ENCODE results near the gene GRAMD2B. TPM values are rescaled to one million over a fixed set of nuclear protein-coding genes. Genes with fewer than 3 reads are reported as not detected.

The GRAMD2B gene
- total RNA-seq, 1 experiment from 2014 or later = 11.1 TPM

DNA sequence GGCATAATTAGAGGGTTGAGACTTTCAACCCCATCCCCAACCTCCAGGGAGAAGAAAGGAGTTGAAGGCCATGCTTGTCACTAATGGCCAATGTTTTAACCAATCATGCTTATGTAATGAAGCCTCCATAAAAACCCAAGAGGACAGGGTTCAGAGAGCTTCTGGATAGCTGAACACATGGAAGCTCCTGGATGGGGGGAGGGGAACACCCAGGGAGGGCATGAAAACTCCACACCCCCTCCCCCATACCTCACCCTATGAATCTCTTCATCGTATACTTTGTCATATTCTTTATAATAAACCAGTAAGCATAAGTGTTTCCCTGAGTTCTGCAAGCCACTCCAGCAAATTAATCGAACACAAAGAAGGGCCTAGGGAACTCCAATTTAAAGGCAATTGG, 90.1 kb downstream of the GRAMD2B start:
- intact Hi-C loops (cut with micrococcal nuclease) = no loop called here
- Mint-ChIP-seq H3K27me3 (ENCODE audit: insufficient read depth, unreplicated experiment) (no peaks in the 10 kb centered on the region), H3K4me3 (ENCODE audit: unreplicated experiment) (no peak overlapping the region), H3K4me1 (ENCODE audit: insufficient read depth, unreplicated experiment) (peaks cover 26% of the 10 kb centered on the region), H3K27ac (ENCODE audit: low read depth, unreplicated experiment) (no peak overlapping the region), H3K36me3 (ENCODE audit: insufficient read depth, unreplicated experiment) (no peaks in the 10 kb centered on the region), H3K9me3 (ENCODE audit: unreplicated experiment) (no peaks in the 10 kb centered on the region)
- DNase-seq (ENCODE audit: unreplicated experiment) = no peak
- BruUV-seq (replicated peaks) = no TSS peak
- CTCF ChIA-PET = interaction anchor here (1.2 to 2.3 kb wide), 2 partner anchors 13 to 19 kb away, joined by 3 to 27 read pairs; no protein-coding TSS in a partner anchor
- TF ChIP-seq, protein P1, sequence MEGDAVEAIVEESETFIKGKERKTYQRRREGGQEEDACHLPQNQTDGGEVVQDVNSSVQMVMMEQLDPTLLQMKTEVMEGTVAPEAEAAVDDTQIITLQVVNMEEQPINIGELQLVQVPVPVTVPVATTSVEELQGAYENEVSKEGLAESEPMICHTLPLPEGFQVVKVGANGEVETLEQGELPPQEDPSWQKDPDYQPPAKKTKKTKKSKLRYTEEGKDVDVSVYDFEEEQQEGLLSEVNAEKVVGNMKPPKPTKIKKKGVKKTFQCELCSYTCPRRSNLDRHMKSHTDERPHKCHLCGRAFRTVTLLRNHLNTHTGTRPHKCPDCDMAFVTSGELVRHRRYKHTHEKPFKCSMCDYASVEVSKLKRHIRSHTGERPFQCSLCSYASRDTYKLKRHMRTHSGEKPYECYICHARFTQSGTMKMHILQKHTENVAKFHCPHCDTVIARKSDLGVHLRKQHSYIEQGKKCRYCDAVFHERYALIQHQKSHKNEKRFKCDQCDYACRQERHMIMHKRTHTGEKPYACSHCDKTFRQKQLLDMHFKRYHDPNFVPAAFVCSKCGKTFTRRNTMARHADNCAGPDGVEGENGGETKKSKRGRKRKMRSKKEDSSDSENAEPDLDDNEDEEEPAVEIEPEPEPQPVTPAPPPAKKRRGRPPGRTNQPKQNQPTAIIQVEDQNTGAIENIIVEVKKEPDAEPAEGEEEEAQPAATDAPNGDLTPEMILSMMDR (IDR thresholded peaks at IDR 0.05; ENCODE audit: unreplicated experiment) = no peak
- POLR2A ChIA-PET = interaction anchor here (1.6 kb wide), 1 partner anchor 14 kb away, joined by 8 read pairs; no protein-coding TSS in a partner anchor

DNA sequence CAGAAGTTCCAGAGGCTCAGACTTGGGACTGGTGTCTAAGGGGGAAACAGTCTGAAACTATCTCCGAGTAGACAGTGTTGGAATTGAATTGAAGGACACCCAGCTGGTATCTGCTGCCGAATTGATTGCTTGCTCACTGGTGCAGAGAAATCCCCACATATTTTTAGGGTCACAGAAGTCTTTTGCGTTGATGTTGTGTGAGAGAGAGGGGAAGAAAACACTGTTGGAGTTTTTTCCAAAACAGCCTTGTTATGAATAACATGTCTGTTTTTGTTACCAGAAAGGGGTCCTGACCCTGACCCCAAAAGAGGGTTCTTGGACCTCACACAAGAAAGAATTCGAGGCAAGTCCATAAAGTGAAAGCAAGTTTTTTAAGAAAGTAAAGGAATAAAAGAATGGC, 90.5 kb downstream of the GRAMD2B start:
- peaks cover 23% of the 10 kb centered on the region for H3K4me1 Mint-ChIP-seq (ENCODE audit: insufficient read depth, unreplicated experiment)
- ChIA-PET CTCF (interaction anchor here (2.3 kb wide), 1 partner anchor 13 kb away, joined by 27 read pairs; no protein-coding TSS in a partner anchor), POLR2A (no interaction called here)
- H3K4me3 Mint-ChIP-seq (ENCODE audit: unreplicated experiment) = no peak overlapping the region
- BruUV-seq (replicated peaks) = no TSS peak
- TF ChIP-seq, protein P1 (IDR thresholded peaks at IDR 0.05; ENCODE audit: unreplicated experiment) = no peak
- DNase-seq (ENCODE audit: unreplicated experiment) = no peak
- H3K9me3 Mint-ChIP-seq (ENCODE audit: unreplicated experiment) = no peaks in the 10 kb centered on the region
- H3K36me3 Mint-ChIP-seq (ENCODE audit: insufficient read depth, unreplicated experiment) = no peaks in the 10 kb centered on the region
- intact Hi-C loops (cut with micrococcal nuclease) = no loop called here
- H3K27me3 Mint-ChIP-seq (ENCODE audit: insufficient read depth, unreplicated experiment) = no peaks in the 10 kb centered on the region
- no peak overlapping the region for H3K27ac Mint-ChIP-seq (ENCODE audit: low read depth, unreplicated experiment)

DNA sequence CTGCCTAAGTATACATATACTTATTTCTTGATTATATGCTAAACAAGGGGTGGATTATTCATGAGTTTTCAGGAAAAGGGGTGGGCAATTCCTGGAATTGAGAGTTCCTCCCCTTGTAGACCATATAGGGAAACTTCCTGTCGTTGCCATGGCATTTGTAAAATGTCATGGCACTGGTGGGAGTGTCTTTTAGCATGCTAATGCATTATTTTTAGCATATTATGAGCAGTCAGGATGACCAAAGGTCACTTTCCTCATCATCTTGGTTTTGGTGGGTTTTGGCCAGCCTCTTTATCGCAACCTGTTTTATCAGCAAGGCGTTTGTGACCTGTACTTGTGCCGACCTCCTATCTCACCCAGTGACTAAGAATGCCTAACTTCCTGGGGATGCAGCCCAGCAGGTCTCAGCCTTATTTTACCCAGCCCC, 90.9 kb downstream of the GRAMD2B start:
- Mint-ChIP-seq H3K27ac (ENCODE audit: low read depth, unreplicated experiment) (no peak overlapping the region), H3K4me1 (ENCODE audit: insufficient read depth, unreplicated experiment) (peaks cover 19% of the 10 kb centered on the region), H3K36me3 (ENCODE audit: insufficient read depth, unreplicated experiment) (no peaks in the 10 kb centered on the region), H3K4me3 (ENCODE audit: unreplicated experiment) (no peak overlapping the region), H3K27me3 (ENCODE audit: insufficient read depth, unreplicated experiment) (no peaks in the 10 kb centered on the region), H3K9me3 (ENCODE audit: unreplicated experiment) (no peaks in the 10 kb centered on the region)
- intact Hi-C loops (cut with micrococcal nuclease) = no loop called here
- TF ChIP-seq, protein P1 (IDR thresholded peaks at IDR 0.05; ENCODE audit: unreplicated experiment) = no peak
- POLR2A ChIA-PET = no interaction called here
- no TSS peak for BruUV-seq (replicated peaks)
- CTCF ChIA-PET = interaction anchor here (2.9 kb wide), 1 partner anchor 14 kb away, joined by 11 read pairs; no protein-coding TSS in a partner anchor
- no peak for DNase-seq (ENCODE audit: unreplicated experiment)

GRCh38 chr5:126514558-126515141, 91.4 kb downstream of the GRAMD2B start:
- ChIA-PET CTCF (interaction anchor here (1.5 to 2.9 kb wide), 2 partner anchors 15 to 20 kb away, joined by 8 to 11 read pairs; no protein-coding TSS in a partner anchor), POLR2A (interaction anchor here (2.5 kb wide), 1 partner anchor 80 kb away, joined by 11 read pairs; the partner anchor contains the start of gene ALDH7A1)
- TF ChIP-seq, protein P1 (IDR thresholded peaks at IDR 0.05; ENCODE audit: unreplicated experiment) = no peak
- H3K9me3 Mint-ChIP-seq (ENCODE audit: unreplicated experiment) = no peaks in the 10 kb centered on the region
- peaks cover 21% of the 10 kb centered on the region for H3K4me1 Mint-ChIP-seq (ENCODE audit: insufficient read depth, unreplicated experiment)
- intact Hi-C loops (cut with micrococcal nuclease) = loop anchor here (5.0 kb wide), 1 partner anchor 1107 kb away; no protein-coding TSS in a partner anchor
- no peak for DNase-seq (ENCODE audit: unreplicated experiment)
- no TSS peak for BruUV-seq (replicated peaks)
- no peaks in the 10 kb centered on the region for H3K36me3 Mint-ChIP-seq (ENCODE audit: insufficient read depth, unreplicated experiment)
- no peak overlapping the region for H3K27ac Mint-ChIP-seq (ENCODE audit: low read depth, unreplicated experiment)
- H3K4me3 Mint-ChIP-seq (ENCODE audit: unreplicated experiment) = no peak overlapping the region
- no peaks in the 10 kb centered on the region for H3K27me3 Mint-ChIP-seq (ENCODE audit: insufficient read depth, unreplicated experiment)
